Measurements from ENCODE around the gene IRF1. TPM values are rescaled to one million over a fixed set of nuclear protein-coding genes. Genes with fewer than 3 reads are reported as not detected.

IRF1 gene
- total RNA-seq, 1 experiment from 2014 or later: 5.7 TPM

DNA sequence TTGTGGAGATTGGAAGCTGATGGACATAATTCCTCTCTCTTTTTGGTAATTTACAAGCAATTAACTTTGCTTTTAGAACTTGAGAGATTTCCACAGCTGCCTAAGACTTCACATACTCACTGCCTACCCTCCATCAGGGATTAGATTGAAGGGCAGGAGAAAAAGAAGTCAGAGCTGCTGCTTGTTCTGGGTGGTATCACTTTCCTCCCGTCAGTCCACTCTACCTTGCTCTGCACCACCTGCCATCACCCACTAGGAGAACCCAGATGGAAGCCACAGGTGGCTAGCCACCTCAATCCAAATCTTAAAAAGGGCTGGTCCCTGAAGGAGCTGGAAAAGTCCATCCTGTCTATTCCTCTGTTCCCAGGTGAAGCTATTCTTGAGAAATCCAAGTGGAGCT is 10.5 kb downstream of the IRF1 start:
- H3K27ac ChIP-seq (ENCODE audit: low read depth, low read length, poor library complexity, severe bottlenecking): no peak overlapping the region
- peaks cover 4% of the 10 kb centered on the region for H3K36me3 ChIP-seq (ENCODE audit: insufficient read depth, low read length, poor library complexity, severe bottlenecking)
- TF ChIP-seq CTCF (conservative IDR thresholded peaks at IDR 0.05; ENCODE audit: low read depth, low read length) (no peak), EZH2 (IDR thresholded peaks at IDR 0.05; ENCODE audit: borderline replicate concordance, low read depth, low read length, poor library complexity, severe bottlenecking) (no peak)
- POLR2A ChIA-PET (ENCODE audit: low non-redundant PET): no interaction called here
- no peak for DNase-seq (ENCODE audit: low spot score)
- intact Hi-C loops (cut with micrococcal nuclease; ENCODE audit: unreplicated experiment): no loop called here
- H3K9me3 ChIP-seq (ENCODE audit: low read depth, low read length, poor library complexity, severe bottlenecking): no peaks in the 10 kb centered on the region
- CTCF ChIA-PET: no interaction called here
- H3K4me1 ChIP-seq (ENCODE audit: insufficient read depth, low read length, poor library complexity, severe bottlenecking): no peaks in the 10 kb centered on the region
- H3K27me3 ChIP-seq (replicated peaks; ENCODE audit: insufficient read depth, low read depth, low read length, poor library complexity): no peaks in the 10 kb centered on the region
- BruUV-seq (replicated peaks): no TSS peak
- no peak overlapping the region for H3K4me3 ChIP-seq (ENCODE audit: low read depth, low read length, poor library complexity, severe bottlenecking)

DNA sequence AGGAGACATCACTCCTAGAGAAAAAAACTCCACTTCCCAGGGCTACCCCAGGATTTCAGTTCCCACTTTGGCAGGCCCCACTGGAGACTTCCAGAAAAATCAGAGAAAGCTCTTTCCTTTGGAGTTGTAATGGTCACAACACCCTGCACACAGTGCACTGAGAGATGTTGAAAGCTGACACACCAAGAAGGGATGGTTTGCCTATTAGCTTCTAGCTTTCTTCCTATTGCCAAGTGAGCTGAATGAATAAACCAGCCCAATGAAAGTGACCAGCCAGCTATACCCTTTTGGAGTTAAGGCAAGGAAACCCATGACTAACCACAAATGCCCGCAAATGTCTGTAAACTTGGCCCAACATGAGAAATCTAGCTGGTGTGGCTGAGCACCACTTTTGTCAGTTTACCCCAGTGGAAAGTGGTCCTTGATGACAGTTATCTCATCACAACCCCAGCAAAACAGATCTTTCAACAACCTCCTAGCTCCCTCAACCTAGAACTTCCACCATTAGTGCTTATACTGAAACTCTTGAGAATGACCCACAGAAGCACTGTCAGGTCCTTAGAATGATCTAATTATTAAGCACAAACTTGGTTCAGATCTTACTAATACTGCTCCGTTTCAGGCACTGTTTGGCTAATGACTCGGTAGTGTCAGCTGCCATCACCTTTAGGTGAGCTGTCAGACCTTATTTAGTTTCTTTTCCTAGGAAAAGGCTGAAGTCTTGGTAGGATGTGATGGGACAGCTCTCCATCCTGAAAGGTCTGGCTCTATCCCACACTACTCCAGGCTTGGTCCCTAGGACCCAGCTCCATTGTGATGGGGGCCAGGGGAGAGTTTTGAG is 11.2 kb downstream of the IRF1 start:
- Histone ChIP-seq H3K9me3 (ENCODE audit: low read depth, low read length, poor library complexity, severe bottlenecking) (no peaks in the 10 kb centered on the region), H3K4me3 (ENCODE audit: low read depth, low read length, poor library complexity, severe bottlenecking) (no peak overlapping the region), H3K4me1 (ENCODE audit: insufficient read depth, low read length, poor library complexity, severe bottlenecking) (no peaks in the 10 kb centered on the region), H3K27me3 (replicated peaks; ENCODE audit: insufficient read depth, low read depth, low read length, poor library complexity) (no peaks in the 10 kb centered on the region), H3K27ac (ENCODE audit: low read depth, low read length, poor library complexity, severe bottlenecking) (no peak overlapping the region), H3K36me3 (ENCODE audit: insufficient read depth, low read length, poor library complexity, severe bottlenecking) (no peaks in the 10 kb centered on the region)
- BruUV-seq (replicated peaks): no TSS peak
- TF ChIP-seq EZH2 (IDR thresholded peaks at IDR 0.05; ENCODE audit: borderline replicate concordance, low read depth, low read length, poor library complexity, severe bottlenecking) (no peak), CTCF (conservative IDR thresholded peaks at IDR 0.05; ENCODE audit: low read depth, low read length) (no peak)
- ChIA-PET POLR2A (ENCODE audit: low non-redundant PET) (no interaction called here), CTCF (no interaction called here)
- intact Hi-C loops (cut with micrococcal nuclease; ENCODE audit: unreplicated experiment): no loop called here
- no peak for DNase-seq (ENCODE audit: low spot score)

- intact Hi-C loops (cut with micrococcal nuclease; ENCODE audit: unreplicated experiment): no loop called here
- H3K36me3 ChIP-seq (ENCODE audit: insufficient read depth, low read length, poor library complexity, severe bottlenecking): no peaks in the 10 kb centered on the region
- TF ChIP-seq CTCF (conservative IDR thresholded peaks at IDR 0.05; ENCODE audit: low read depth, low read length) (no peak), EZH2 (IDR thresholded peaks at IDR 0.05; ENCODE audit: borderline replicate concordance, low read depth, low read length, poor library complexity, severe bottlenecking) (no peak)
- H3K4me3 ChIP-seq (ENCODE audit: low read depth, low read length, poor library complexity, severe bottlenecking): no peak overlapping the region
- no peak overlapping the region for H3K27ac ChIP-seq (ENCODE audit: low read depth, low read length, poor library complexity, severe bottlenecking)
- CTCF ChIA-PET: no interaction called here
- BruUV-seq (replicated peaks): no TSS peak
- no peaks in the 10 kb centered on the region for H3K4me1 ChIP-seq (ENCODE audit: insufficient read depth, low read length, poor library complexity, severe bottlenecking)
- no peaks in the 10 kb centered on the region for H3K27me3 ChIP-seq (replicated peaks; ENCODE audit: insufficient read depth, low read depth, low read length, poor library complexity)
- H3K9me3 ChIP-seq (ENCODE audit: low read depth, low read length, poor library complexity, severe bottlenecking): no peaks in the 10 kb centered on the region
- POLR2A ChIA-PET (ENCODE audit: low non-redundant PET): interaction anchor here (0.6 kb wide), 1 partner anchor 47 kb away, joined by 3 read pairs; no protein-coding TSS in a partner anchor
- no peak for DNase-seq (ENCODE audit: low spot score)
Measured at GRCh38 chr5:132478366-132478871, 12.2 kb downstream of the IRF1 start.

Measured in A673 (cell line).